ENCODE data around the gene ZBTB16. TPM values are rescaled to one million over a fixed set of nuclear protein-coding genes. Genes with fewer than 3 reads are reported as not detected.
A peak's percentile ranks its signal among the peaks of the same experiment; 100 is the strongest.

Gene ZBTB16
- total and polyA plus RNA-seq, 12 donors: 18.3 to 108 (median 54.6) TPM

DNA sequence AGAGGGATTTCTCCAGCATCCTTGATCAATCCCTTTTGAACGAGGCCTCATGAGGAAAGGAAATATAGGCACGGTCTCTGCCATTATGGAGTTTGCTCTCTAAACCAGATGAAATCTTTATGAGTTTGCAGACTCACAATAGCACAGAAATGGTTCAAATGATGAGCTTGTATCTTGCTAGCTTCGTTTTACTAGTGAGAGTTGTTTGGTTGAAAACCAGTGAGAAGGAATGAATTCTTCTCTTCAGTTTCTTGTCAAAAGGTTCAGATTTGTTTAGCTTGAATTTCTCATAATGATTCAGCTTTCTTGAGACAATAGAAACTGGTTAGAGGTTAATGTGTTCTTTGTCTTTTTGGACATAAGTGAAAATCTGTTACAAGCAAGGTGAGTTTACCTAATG, 92.7 kb downstream of the ZBTB16 start:
- DNase-seq (no peak), ATAC-seq (no peak)
- H3K9me3 ChIP-seq: no peaks in the 10 kb centered on the region
- intact Hi-C loops (cut with DNase I): no loop called here
- H3K4me3 ChIP-seq: no peak overlapping the region
- TF ChIP-seq, protein P1, sequence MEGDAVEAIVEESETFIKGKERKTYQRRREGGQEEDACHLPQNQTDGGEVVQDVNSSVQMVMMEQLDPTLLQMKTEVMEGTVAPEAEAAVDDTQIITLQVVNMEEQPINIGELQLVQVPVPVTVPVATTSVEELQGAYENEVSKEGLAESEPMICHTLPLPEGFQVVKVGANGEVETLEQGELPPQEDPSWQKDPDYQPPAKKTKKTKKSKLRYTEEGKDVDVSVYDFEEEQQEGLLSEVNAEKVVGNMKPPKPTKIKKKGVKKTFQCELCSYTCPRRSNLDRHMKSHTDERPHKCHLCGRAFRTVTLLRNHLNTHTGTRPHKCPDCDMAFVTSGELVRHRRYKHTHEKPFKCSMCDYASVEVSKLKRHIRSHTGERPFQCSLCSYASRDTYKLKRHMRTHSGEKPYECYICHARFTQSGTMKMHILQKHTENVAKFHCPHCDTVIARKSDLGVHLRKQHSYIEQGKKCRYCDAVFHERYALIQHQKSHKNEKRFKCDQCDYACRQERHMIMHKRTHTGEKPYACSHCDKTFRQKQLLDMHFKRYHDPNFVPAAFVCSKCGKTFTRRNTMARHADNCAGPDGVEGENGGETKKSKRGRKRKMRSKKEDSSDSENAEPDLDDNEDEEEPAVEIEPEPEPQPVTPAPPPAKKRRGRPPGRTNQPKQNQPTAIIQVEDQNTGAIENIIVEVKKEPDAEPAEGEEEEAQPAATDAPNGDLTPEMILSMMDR (IDR thresholded peaks at IDR 0.05): no peak
- peaks cover 0 to 13% (median 7%) of the 10 kb centered on the region in 9 donors for H3K36me3 ChIP-seq
- H3K27me3 ChIP-seq: no peaks in the 10 kb centered on the region
- WGBS, 2 donors: 92% methylated on average over 3 of the region's 3 CpGs
- H3K4me1 ChIP-seq: peaks cover 42 to 90% (median 82%) of the 10 kb centered on the region in 9 donors
- peak overlapping the region in 3 of 10 donors; percentile 1 to 33 (median 33) for H3K27ac ChIP-seq

DNA sequence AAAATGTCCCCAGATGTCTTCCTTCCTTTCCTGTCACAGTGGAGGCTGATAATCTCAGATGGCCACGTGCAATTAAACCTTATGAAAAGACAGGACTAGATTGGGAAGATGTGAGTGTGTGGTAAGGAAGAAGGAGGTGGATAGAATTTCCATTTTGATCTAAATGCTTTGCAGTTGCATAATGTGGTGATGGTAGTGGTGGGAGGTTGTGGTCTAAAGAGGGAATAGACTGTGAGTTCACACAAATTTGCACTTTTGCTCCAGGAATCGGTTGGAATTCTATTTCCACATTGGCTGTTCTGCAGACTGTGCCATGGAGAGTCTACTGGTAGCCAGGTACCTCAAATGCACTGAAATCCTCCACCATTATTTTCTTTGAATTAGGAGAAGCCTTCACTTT, 93.3 kb downstream of the ZBTB16 start:
- Histone ChIP-seq H3K36me3 (peaks cover 0 to 18% (median 7%) of the 10 kb centered on the region in 9 donors), H3K27me3 (no peaks in the 10 kb centered on the region), H3K9me3 (no peaks in the 10 kb centered on the region), H3K27ac (peak overlapping the region in 3 of 10 donors; percentile 0 to 99 (median 9)), H3K4me3 (no peak overlapping the region), H3K4me1 (peaks cover 41 to 90% (median 82%) of the 10 kb centered on the region in 9 donors)
- no peak for ATAC-seq
- 76 to 81% methylated on average over 2 of the region's 2 CpGs for WGBS, 2 donors
- TF ChIP-seq, protein P1 (IDR thresholded peaks at IDR 0.05): no peak
- DNase-seq: no peak
- intact Hi-C loops (cut with DNase I): no loop called here

DNA sequence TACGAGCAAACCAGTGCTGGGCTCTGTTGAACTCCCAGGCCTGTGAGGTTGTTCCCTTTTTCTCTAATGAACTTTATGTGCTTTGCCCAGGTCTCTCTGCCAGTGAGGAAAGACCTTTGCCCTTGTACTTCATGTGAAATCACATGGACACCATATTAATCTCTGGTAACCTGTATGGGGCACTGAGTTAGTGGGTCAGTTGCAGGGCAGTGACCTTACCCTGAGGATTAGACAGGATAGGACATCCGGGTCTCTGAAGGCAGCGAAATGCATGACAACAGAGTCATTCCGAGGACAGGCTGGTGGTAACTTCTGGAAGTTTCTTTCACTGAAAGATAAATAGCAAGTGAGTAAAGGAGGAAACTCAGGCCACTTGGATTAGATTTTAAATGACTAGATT, 93.7 kb downstream of the ZBTB16 start:
- H3K4me1 ChIP-seq: peaks cover 43 to 91% (median 84%) of the 10 kb centered on the region in 9 donors
- TF ChIP-seq, protein P1 (IDR thresholded peaks at IDR 0.05): no peak
- DNase-seq (no peak), ATAC-seq (no peak)
- no peaks in the 10 kb centered on the region for H3K27me3 ChIP-seq
- H3K36me3 ChIP-seq: peaks cover 0 to 21% (median 7%) of the 10 kb centered on the region in 9 donors
- intact Hi-C loops (cut with DNase I): no loop called here
- H3K4me3 ChIP-seq: no peak overlapping the region
- H3K9me3 ChIP-seq: no peaks in the 10 kb centered on the region
- WGBS, 2 donors: 93 to 97% methylated on average over 4 of the region's 4 CpGs
- H3K27ac ChIP-seq: peak overlapping the region in 6 of 10 donors; percentile 0 to 99 (median 20)

DNA sequence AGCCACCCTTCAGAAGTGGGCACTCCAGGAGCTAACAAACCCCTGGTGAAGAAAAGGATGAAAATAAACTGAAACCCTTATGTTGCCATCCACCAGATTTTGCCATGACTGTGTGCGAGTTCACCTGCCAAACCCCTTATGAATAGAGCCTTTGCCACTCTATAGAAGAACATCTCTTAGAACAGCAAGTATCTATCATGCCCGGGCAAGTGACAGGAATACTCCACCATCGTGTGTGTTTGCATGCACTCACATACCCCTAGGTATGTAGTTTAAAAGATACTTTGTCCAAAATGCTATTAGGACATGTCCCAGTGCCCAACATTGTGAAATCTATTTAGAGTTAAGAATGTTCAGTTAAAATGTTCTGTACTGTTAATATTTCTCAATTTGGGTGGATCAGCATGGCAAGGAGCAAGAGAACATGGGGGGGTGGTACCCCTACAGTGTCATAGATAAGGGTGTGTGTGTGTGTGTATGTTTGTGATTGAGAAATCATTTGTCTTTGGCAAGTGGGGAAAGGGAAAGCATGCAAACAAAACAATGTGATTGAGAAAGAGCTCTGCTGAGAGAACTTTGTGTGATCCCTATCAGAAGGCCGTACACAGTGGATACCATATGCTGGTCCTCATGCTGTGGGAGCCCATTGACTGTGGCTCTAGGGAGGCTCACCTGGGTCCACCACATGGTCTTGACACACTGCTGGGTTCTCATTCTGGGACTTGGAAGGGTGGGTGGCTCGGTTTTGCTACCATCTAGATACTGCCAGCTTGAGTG, 94.9 kb downstream of the ZBTB16 start:
- no peaks in the 10 kb centered on the region for H3K9me3 ChIP-seq
- ATAC-seq (peak in 5 of 8 donors; percentile 6 to 69 (median 43)), DNase-seq (no peak)
- H3K27ac ChIP-seq: peak overlapping the region in 9 of 10 donors; percentile 10 to 99 (median 93)
- H3K4me1 ChIP-seq: peaks cover 49 to 97% (median 87%) of the 10 kb centered on the region in 9 donors
- H3K27me3 ChIP-seq: no peaks in the 10 kb centered on the region
- TF ChIP-seq, protein P1 (IDR thresholded peaks at IDR 0.05): no peak
- intact Hi-C loops (cut with DNase I): no loop called here
- H3K4me3 ChIP-seq: no peak overlapping the region
- 81 to 82% methylated on average over 5 of the region's 5 CpGs for WGBS, 2 donors
- peaks cover 0 to 21% (median 7%) of the 10 kb centered on the region in 9 donors for H3K36me3 ChIP-seq

Data from heart right ventricle (tissue), 16 donors.